HL-60 (cell line): ENCODE measurements around the gene SLC9A3.

Experiments
- POLR2AphosphoS5 ChIP-seq: IDR thresholded peaks from 2 replicates; pipeline ENCODE4 v1.6.1; 2012; ENCODE audit warnings: low read depth
- TF ChIP-seq, protein P1 (sequence below): IDR thresholded peaks from one replicate; pipeline ENCODE4 v1.5.1; 2011; ENCODE audit warnings: low read length, control low read depth, inconsistent platforms; ENCODE audit not compliant: insufficient read depth
- TF ChIP-seq, protein P2 (sequence below): IDR thresholded peaks from 2 replicates; pipeline ENCODE4 v1.6.1; 2012; ENCODE audit warnings: low read depth; ENCODE audit not compliant: insufficient replicate concordance

DNA sequence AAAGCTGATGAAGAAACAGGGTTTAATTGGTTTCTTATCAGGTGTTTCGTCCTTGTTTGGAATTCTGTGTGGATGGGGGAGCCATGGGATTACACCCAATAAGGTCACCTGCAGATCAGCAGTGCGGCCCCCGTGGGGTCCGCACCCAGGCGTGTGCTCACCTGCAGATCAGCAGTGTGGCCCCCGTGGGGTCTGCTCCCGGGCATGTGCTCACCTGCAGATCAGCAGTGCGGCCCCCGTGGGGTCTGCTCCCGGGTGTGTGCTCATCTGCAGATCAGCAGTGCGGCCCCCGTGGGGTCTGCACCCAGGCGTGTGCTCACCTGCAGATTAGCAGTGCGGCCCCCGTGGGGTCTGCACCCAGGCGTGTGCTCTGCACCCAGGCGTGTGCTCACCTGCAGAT is 46.2 kb upstream of the SLC9A3 start:
- TF ChIP-seq, protein P1, sequence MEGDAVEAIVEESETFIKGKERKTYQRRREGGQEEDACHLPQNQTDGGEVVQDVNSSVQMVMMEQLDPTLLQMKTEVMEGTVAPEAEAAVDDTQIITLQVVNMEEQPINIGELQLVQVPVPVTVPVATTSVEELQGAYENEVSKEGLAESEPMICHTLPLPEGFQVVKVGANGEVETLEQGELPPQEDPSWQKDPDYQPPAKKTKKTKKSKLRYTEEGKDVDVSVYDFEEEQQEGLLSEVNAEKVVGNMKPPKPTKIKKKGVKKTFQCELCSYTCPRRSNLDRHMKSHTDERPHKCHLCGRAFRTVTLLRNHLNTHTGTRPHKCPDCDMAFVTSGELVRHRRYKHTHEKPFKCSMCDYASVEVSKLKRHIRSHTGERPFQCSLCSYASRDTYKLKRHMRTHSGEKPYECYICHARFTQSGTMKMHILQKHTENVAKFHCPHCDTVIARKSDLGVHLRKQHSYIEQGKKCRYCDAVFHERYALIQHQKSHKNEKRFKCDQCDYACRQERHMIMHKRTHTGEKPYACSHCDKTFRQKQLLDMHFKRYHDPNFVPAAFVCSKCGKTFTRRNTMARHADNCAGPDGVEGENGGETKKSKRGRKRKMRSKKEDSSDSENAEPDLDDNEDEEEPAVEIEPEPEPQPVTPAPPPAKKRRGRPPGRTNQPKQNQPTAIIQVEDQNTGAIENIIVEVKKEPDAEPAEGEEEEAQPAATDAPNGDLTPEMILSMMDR, result no peak
- no peak for TF ChIP-seq POLR2AphosphoS5
- TF ChIP-seq, protein P2, sequence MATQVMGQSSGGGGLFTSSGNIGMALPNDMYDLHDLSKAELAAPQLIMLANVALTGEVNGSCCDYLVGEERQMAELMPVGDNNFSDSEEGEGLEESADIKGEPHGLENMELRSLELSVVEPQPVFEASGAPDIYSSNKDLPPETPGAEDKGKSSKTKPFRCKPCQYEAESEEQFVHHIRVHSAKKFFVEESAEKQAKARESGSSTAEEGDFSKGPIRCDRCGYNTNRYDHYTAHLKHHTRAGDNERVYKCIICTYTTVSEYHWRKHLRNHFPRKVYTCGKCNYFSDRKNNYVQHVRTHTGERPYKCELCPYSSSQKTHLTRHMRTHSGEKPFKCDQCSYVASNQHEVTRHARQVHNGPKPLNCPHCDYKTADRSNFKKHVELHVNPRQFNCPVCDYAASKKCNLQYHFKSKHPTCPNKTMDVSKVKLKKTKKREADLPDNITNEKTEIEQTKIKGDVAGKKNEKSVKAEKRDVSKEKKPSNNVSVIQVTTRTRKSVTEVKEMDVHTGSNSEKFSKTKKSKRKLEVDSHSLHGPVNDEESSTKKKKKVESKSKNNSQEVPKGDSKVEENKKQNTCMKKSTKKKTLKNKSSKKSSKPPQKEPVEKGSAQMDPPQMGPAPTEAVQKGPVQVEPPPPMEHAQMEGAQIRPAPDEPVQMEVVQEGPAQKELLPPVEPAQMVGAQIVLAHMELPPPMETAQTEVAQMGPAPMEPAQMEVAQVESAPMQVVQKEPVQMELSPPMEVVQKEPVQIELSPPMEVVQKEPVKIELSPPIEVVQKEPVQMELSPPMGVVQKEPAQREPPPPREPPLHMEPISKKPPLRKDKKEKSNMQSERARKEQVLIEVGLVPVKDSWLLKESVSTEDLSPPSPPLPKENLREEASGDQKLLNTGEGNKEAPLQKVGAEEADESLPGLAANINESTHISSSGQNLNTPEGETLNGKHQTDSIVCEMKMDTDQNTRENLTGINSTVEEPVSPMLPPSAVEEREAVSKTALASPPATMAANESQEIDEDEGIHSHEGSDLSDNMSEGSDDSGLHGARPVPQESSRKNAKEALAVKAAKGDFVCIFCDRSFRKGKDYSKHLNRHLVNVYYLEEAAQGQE, result no peak
